GM12878 (cell line): ENCODE data around the gene RMDN3. TPM values are rescaled to one million over a fixed set of nuclear protein-coding genes. Genes with fewer than 3 reads are reported as not detected.

Experiments used
- ATF7 ChIP-seq: fragments of 450-650 bp; IDR thresholded peaks from 2 replicates; pipeline ENCODE4 v1.6.1; 2016; ENCODE audit warnings: low read depth, mild to moderate bottlenecking
- SMARCA5 ChIP-seq: fragments of 450-650 bp; IDR thresholded peaks from 2 replicates; pipeline ENCODE4 v1.6.1; 2017; ENCODE audit warnings: mild to moderate bottlenecking
- YBX1 ChIP-seq: fragments of 450-650 bp; IDR thresholded peaks from 2 replicates; pipeline ENCODE4 v1.6.1; 2016; ENCODE audit warnings: antibody characterized with exemption
- polyA plus RNA-seq, 11 experiments: library from polyadenylated mRNA; depleted of rRNA in 4 of 11; unstranded in 6 of 11; stranded (reverse) in 5 of 11; fragments of >200 nt; fragmentation: Nextera tagmentation in 4 of 11; fragmentation: Illumina TruSeq in 1 of 11; extraction: Ambion mirVana in 4 of 11; extraction: Trizol in 1 of 11; gene quantifications; 1 replicate in 1 of 11; 2 replicates in 10 of 11; pipeline versions ENCODE4 v1.2.1 to v1.2.3, GENCODE V29; 2011 to 2016; ENCODE audit warnings: inconsistent platforms in 2 of 11, missing spikeins in 2 of 11, low read depth in 1 of 11
- total RNA-seq, 4 experiments: library from RNA; depleted of rRNA in 3 of 4; stranded (reverse); fragments of >200 nt in 3 of 4; fragmentation: Illumina TruSeq in 1 of 4; extraction: Trizol in 1 of 4; gene quantifications; 2 replicates each; pipeline versions ENCODE4 v1.2.1 to v1.2.3, GENCODE V29; 2013 to 2021
- TF ChIP-seq, protein P1 (sequence below): fragments of 450-650 bp; IDR thresholded peaks from 2 replicates; pipeline ENCODE4 v1.6.1; 2017; ENCODE audit warnings: mild to moderate bottlenecking
- TF ChIP-seq, protein P2 (sequence below): IDR thresholded peaks from 2 replicates; pipeline ENCODE4 v1.6.1; 2011; ENCODE audit warnings: mild to moderate bottlenecking, low read depth, low read length, moderate library complexity; ENCODE audit not compliant: insufficient replicate concordance
- TF ChIP-seq, protein P3 (sequence below): fragments of 450-650 bp; IDR thresholded peaks from 2 replicates; pipeline ENCODE4 v1.6.1; 2017; ENCODE audit warnings: mild to moderate bottlenecking, moderate library complexity

The RMDN3 gene
- total and polyA plus RNA-seq, 10 of the 15 experiments (the other 5 are each of a cell fraction or from before 2014, with no cell fraction given) = 5.7 to 44.4 (median 20.3) TPM

DNA sequence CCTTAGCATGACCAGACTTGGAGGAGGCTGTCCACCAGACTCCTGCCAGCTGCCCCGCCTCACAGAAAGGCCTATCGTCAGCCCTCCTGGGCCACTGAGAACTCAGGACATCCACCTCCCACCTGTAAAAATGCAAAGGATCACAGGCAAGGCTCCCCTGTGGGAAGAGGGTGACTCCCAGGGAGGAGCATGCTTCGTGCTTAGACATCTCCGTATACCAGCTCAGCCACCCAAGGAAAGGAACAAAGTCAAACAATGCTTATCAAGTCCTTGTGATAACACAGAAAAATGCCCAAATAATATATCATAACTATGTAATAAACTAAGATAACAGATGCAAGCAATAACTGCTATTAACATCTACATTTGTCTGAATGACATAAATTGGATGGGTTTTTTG is 4.2 kb downstream of the RMDN3 start (continued):
- TF ChIP-seq, protein P1, sequence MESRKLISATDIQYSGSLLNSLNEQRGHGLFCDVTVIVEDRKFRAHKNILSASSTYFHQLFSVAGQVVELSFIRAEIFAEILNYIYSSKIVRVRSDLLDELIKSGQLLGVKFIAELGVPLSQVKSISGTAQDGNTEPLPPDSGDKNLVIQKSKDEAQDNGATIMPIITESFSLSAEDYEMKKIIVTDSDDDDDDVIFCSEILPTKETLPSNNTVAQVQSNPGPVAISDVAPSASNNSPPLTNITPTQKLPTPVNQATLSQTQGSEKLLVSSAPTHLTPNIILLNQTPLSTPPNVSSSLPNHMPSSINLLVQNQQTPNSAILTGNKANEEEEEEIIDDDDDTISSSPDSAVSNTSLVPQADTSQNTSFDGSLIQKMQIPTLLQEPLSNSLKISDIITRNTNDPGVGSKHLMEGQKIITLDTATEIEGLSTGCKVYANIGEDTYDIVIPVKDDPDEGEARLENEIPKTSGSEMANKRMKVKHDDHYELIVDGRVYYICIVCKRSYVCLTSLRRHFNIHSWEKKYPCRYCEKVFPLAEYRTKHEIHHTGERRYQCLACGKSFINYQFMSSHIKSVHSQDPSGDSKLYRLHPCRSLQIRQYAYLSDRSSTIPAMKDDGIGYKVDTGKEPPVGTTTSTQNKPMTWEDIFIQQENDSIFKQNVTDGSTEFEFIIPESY = no peak
- TF ChIP-seq, protein P2, sequence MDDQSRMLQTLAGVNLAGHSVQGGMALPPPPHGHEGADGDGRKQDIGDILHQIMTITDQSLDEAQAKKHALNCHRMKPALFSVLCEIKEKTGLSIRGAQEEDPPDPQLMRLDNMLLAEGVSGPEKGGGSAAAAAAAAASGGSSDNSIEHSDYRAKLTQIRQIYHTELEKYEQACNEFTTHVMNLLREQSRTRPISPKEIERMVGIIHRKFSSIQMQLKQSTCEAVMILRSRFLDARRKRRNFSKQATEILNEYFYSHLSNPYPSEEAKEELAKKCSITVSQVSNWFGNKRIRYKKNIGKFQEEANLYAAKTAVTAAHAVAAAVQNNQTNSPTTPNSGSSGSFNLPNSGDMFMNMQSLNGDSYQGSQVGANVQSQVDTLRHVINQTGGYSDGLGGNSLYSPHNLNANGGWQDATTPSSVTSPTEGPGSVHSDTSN = no peak
- TF ChIP-seq SMARCA5 = no peak
- no peak for TF ChIP-seq YBX1
- TF ChIP-seq ATF7 = no peak
- TF ChIP-seq, protein P3, sequence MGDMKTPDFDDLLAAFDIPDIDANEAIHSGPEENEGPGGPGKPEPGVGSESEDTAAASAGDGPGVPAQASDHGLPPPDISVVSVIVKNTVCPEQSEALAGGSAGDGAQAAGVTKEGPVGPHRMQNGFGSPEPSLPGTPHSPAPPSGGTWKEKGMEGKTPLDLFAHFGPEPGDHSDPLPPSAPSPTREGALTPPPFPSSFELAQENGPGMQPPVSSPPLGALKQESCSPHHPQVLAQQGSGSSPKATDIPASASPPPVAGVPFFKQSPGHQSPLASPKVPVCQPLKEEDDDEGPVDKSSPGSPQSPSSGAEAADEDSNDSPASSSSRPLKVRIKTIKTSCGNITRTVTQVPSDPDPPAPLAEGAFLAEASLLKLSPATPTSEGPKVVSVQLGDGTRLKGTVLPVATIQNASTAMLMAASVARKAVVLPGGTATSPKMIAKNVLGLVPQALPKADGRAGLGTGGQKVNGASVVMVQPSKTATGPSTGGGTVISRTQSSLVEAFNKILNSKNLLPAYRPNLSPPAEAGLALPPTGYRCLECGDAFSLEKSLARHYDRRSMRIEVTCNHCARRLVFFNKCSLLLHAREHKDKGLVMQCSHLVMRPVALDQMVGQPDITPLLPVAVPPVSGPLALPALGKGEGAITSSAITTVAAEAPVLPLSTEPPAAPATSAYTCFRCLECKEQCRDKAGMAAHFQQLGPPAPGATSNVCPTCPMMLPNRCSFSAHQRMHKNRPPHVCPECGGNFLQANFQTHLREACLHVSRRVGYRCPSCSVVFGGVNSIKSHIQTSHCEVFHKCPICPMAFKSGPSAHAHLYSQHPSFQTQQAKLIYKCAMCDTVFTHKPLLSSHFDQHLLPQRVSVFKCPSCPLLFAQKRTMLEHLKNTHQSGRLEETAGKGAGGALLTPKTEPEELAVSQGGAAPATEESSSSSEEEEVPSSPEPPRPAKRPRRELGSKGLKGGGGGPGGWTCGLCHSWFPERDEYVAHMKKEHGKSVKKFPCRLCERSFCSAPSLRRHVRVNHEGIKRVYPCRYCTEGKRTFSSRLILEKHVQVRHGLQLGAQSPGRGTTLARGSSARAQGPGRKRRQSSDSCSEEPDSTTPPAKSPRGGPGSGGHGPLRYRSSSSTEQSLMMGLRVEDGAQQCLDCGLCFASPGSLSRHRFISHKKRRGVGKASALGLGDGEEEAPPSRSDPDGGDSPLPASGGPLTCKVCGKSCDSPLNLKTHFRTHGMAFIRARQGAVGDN = no peak
